ENCODE data around the gene NDUFA7. TPM values are rescaled to one million over a fixed set of nuclear protein-coding genes. Genes with fewer than 3 reads are reported as not detected.

Gene NDUFA7
- total RNA-seq, 1 experiment from 2014 or later: 70.2 TPM

DNA sequence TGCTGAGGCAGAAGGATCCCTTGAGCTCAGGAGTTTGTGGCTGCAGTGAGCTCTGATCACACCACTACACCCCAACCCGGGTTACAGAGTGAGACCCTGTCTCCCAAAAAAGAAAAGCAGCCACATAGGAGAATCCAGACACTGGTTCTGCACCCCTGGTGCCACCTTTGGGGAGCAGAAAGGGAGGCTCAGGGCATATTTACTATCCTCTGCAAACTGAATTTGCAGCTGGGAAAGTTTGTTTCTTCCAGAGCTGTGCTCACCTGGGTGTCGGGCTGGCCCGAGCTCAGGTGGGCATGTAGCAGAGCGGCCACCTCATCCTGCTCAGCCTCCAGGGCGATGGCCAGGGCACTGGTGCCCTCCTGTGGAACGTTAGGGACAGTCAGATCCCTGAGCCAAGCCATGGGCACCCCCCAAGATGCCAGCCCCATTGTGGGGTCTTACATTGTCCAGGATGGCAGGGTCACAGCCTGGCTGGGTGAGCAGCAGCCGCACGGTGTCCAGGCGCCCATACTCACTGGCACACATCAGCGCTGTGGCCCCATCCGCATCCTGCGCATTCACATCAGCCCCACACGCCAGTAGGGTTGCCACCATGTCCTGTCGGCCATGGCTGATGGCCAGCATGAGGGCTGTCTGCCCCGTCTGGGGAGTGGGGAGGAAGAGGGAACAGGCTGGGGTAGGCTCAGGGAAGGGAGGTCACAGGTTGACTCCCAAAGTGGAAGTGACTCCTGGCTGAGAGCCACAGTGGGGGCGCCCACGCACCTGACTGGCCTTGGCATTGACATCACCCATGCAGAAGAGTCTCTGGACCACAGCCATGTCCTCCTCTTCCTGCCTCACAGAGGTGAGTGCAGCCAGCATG lies 3.2 kb upstream of the NDUFA7 start:
- POLR2A ChIA-PET (ENCODE audit: low non-redundant PET): no interaction called here
- CTCF ChIA-PET: interaction anchor here (0.6 to 0.7 kb wide), 2 partner anchors 28 to 89 kb away, joined by 4 to 6 read pairs; partner anchors contain the start of gene MARCHF2

GRCh38 chr19:8323781-8324185 lies 2.6 kb upstream of the NDUFA7 start:
- no TSS peak for BruUV-seq (replicated peaks)
- peaks cover 23% of the 10 kb centered on the region for H3K36me3 ChIP-seq (ENCODE audit: insufficient read depth, low read length, poor library complexity, severe bottlenecking)
- H3K4me3 ChIP-seq (ENCODE audit: low read depth, low read length, poor library complexity, severe bottlenecking): no peak overlapping the region
- H3K4me1 ChIP-seq (ENCODE audit: insufficient read depth, low read length, poor library complexity, severe bottlenecking): peaks cover 22% of the 10 kb centered on the region
- POLR2A ChIA-PET (ENCODE audit: low non-redundant PET): no interaction called here
- H3K27me3 ChIP-seq (replicated peaks; ENCODE audit: insufficient read depth, low read depth, low read length, poor library complexity): no peaks in the 10 kb centered on the region
- H3K27ac ChIP-seq (ENCODE audit: low read depth, low read length, poor library complexity, severe bottlenecking): no peak overlapping the region
- CTCF ChIA-PET: interaction anchor here (0.6 to 0.7 kb wide), 2 partner anchors 29 to 89 kb away, joined by 4 to 6 read pairs; partner anchors contain the start of gene MARCHF2
- H3K9me3 ChIP-seq (ENCODE audit: low read depth, low read length, poor library complexity, severe bottlenecking): no peaks in the 10 kb centered on the region
- intact Hi-C loops (cut with micrococcal nuclease; ENCODE audit: unreplicated experiment): no loop called here
- TF ChIP-seq CTCF (conservative IDR thresholded peaks at IDR 0.05; ENCODE audit: low read depth, low read length) (no peak), EZH2 (IDR thresholded peaks at IDR 0.05; ENCODE audit: borderline replicate concordance, low read depth, low read length, poor library complexity, severe bottlenecking) (no peak)
- DNase-seq (ENCODE audit: low spot score): no peak

More for the DNA sequence above, 3.2 kb upstream of the NDUFA7 start:
- no peak for TF ChIP-seq EZH2 (IDR thresholded peaks at IDR 0.05; ENCODE audit: borderline replicate concordance, low read depth, low read length, poor library complexity, severe bottlenecking)
- TF ChIP-seq CTCF (conservative IDR thresholded peaks at IDR 0.05; ENCODE audit: low read depth, low read length): no peak
- no peak for DNase-seq (ENCODE audit: low spot score)
- Histone ChIP-seq H3K27ac (ENCODE audit: low read depth, low read length, poor library complexity, severe bottlenecking) (no peak overlapping the region), H3K4me1 (ENCODE audit: insufficient read depth, low read length, poor library complexity, severe bottlenecking) (peaks cover 21% of the 10 kb centered on the region), H3K9me3 (ENCODE audit: low read depth, low read length, poor library complexity, severe bottlenecking) (no peaks in the 10 kb centered on the region), H3K36me3 (ENCODE audit: insufficient read depth, low read length, poor library complexity, severe bottlenecking) (peaks cover 23% of the 10 kb centered on the region), H3K4me3 (ENCODE audit: low read depth, low read length, poor library complexity, severe bottlenecking) (no peak overlapping the region), H3K27me3 (replicated peaks; ENCODE audit: insufficient read depth, low read depth, low read length, poor library complexity) (no peaks in the 10 kb centered on the region)
- no TSS peak for BruUV-seq (replicated peaks)
- intact Hi-C loops (cut with micrococcal nuclease; ENCODE audit: unreplicated experiment): no loop called here

DNA sequence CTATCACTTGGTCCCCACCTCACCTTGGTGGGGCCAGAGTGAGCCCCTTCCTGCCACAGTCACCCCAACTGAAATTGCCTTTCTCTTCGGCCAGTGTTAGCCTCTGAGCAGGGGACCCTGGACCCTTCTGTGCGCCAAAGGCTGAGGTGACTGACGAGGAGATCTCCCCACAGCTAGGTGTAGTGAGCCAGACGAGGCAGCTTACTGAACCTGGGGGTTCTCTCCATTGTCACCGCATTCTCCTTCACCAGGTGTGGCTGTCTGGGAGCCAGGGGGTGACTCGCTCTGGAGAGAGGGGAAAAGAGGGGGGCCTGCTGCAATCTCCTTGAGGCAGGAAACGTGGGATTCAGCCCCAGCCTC lies 1.4 kb upstream of the NDUFA7 start:
- DNase-seq (ENCODE audit: low spot score): no peak
- TF ChIP-seq CTCF (conservative IDR thresholded peaks at IDR 0.05; ENCODE audit: low read depth, low read length) (no peak), EZH2 (IDR thresholded peaks at IDR 0.05; ENCODE audit: borderline replicate concordance, low read depth, low read length, poor library complexity, severe bottlenecking) (no peak)
- H3K36me3 ChIP-seq (ENCODE audit: insufficient read depth, low read length, poor library complexity, severe bottlenecking): peaks cover 23% of the 10 kb centered on the region
- H3K4me1 ChIP-seq (ENCODE audit: insufficient read depth, low read length, poor library complexity, severe bottlenecking): peaks cover 22% of the 10 kb centered on the region
- no TSS peak for BruUV-seq (replicated peaks)
- peak overlapping the region; percentile 93 for H3K27ac ChIP-seq (ENCODE audit: low read depth, low read length, poor library complexity, severe bottlenecking)
- no peaks in the 10 kb centered on the region for H3K27me3 ChIP-seq (replicated peaks; ENCODE audit: insufficient read depth, low read depth, low read length, poor library complexity)
- H3K4me3 ChIP-seq (ENCODE audit: low read depth, low read length, poor library complexity, severe bottlenecking): peak overlapping the region; percentile 89
- intact Hi-C loops (cut with micrococcal nuclease; ENCODE audit: unreplicated experiment): no loop called here
- ChIA-PET CTCF (no interaction called here), POLR2A (ENCODE audit: low non-redundant PET) (no interaction called here)
- H3K9me3 ChIP-seq (ENCODE audit: low read depth, low read length, poor library complexity, severe bottlenecking): no peaks in the 10 kb centered on the region
